ENCODE data around the gene PGAP6. TPM values are rescaled to one million over a fixed set of nuclear protein-coding genes. Genes with fewer than 3 reads are reported as not detected.

The PGAP6 gene
- total and polyA plus RNA-seq, 9 of the 15 experiments (the other 6 are each of a cell fraction or from before 2014, with no cell fraction given) = 0.45 to 50.2 (median 39.3) TPM

DNA sequence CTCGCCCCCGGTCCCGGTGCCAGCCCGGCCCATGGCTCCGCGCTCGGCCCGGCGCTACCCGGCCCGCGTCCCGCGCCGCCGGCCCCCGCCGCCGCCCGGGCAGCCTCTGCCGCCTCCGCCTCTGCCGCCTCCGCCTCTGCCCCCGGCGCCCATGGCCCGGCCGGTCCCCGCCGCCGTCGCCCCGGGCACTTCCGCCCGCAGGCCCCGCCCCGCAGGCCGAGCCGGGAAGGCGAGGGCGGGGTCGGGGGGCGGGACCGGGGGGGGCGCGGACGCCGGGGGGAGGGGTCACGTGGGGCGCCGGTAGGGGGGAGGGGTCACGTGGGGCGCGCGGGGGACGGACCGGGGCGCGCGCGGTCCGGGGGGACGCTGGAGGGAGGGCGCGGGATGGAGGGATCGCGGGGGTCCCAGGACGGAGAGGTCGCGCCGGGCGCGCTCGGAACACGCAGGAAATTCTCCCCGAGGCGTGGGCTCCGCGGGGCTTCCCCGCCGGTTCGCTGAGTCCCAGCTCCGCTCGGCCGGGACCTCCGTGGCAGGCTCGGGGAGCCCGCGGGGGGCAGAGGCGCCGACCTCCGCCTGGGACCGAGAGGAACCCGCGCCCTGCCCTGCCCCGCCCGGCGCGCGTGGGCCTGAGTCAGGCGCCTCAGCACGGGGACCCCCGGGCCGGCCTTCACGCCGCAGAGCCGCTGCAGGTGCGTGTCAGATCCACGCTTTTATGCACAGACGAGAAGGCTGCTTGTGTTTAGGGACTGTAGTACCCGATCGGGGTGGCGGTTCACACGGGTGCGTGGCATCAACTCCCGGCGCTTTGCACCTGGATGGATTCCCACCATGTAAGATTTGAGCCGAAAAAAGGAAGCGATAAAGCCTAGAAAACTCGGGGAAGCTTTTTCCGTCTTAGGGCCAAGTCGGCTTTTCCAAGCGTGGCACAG lies at the start of gene PGAP6 (continued):
- TF ChIP-seq, protein P1, sequence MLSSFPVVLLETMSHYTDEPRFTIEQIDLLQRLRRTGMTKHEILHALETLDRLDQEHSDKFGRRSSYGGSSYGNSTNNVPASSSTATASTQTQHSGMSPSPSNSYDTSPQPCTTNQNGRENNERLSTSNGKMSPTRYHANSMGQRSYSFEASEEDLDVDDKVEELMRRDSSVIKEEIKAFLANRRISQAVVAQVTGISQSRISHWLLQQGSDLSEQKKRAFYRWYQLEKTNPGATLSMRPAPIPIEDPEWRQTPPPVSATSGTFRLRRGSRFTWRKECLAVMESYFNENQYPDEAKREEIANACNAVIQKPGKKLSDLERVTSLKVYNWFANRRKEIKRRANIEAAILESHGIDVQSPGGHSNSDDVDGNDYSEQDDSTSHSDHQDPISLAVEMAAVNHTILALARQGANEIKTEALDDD (IDR thresholded peaks at IDR 0.05) = no peak
- no peak for TF ChIP-seq NRF1 (conservative IDR thresholded peaks at IDR 0.05 in 1 of 2, IDR thresholded peaks at IDR 0.05 in 1 of 2)
- TF ChIP-seq, protein P2, sequence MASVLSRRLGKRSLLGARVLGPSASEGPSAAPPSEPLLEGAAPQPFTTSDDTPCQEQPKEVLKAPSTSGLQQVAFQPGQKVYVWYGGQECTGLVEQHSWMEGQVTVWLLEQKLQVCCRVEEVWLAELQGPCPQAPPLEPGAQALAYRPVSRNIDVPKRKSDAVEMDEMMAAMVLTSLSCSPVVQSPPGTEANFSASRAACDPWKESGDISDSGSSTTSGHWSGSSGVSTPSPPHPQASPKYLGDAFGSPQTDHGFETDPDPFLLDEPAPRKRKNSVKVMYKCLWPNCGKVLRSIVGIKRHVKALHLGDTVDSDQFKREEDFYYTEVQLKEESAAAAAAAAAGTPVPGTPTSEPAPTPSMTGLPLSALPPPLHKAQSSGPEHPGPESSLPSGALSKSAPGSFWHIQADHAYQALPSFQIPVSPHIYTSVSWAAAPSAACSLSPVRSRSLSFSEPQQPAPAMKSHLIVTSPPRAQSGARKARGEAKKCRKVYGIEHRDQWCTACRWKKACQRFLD (CRISPR knock-in tag; IDR thresholded peaks at IDR 0.05) = 0 out of 2 replicates have a peak, but pooled peaks have one; percentile 51
- TF ChIP-seq, protein P3, sequence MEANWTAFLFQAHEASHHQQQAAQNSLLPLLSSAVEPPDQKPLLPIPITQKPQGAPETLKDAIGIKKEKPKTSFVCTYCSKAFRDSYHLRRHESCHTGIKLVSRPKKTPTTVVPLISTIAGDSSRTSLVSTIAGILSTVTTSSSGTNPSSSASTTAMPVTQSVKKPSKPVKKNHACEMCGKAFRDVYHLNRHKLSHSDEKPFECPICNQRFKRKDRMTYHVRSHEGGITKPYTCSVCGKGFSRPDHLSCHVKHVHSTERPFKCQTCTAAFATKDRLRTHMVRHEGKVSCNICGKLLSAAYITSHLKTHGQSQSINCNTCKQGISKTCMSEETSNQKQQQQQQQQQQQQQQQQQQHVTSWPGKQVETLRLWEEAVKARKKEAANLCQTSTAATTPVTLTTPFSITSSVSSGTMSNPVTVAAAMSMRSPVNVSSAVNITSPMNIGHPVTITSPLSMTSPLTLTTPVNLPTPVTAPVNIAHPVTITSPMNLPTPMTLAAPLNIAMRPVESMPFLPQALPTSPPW (CRISPR knock-in tag; IDR thresholded peaks at IDR 0.05) = peak; percentile 100
- TF ChIP-seq TRIM24 (IDR thresholded peaks at IDR 0.05) = no peak
- TF ChIP-seq NONO (IDR thresholded peaks at IDR 0.05; ENCODE audit: low read depth in 2 of 2, low read length in 1 of 2) = peak in 1 of 2 experiments; percentile 21; a peak in 1 of 4 replicates
- TF ChIP-seq, protein P4, sequence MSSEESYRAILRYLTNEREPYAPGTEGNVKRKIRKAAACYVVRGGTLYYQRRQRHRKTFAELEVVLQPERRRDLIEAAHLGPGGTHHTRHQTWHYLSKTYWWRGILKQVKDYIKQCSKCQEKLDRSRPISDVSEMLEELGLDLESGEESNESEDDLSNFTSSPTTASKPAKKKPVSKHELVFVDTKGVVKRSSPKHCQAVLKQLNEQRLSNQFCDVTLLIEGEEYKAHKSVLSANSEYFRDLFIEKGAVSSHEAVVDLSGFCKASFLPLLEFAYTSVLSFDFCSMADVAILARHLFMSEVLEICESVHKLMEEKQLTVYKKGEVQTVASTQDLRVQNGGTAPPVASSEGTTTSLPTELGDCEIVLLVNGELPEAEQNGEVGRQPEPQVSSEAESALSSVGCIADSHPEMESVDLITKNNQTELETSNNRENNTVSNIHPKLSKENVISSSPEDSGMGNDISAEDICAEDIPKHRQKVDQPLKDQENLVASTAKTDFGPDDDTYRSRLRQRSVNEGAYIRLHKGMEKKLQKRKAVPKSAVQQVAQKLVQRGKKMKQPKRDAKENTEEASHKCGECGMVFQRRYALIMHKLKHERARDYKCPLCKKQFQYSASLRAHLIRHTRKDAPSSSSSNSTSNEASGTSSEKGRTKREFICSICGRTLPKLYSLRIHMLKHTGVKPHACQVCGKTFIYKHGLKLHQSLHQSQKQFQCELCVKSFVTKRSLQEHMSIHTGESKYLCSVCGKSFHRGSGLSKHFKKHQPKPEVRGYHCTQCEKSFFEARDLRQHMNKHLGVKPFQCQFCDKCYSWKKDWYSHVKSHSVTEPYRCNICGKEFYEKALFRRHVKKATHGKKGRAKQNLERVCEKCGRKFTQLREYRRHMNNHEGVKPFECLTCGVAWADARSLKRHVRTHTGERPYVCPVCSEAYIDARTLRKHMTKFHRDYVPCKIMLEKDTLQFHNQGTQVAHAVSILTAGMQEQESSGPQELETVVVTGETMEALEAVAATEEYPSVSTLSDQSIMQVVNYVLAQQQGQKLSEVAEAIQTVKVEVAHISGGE (CRISPR knock-in tag; IDR thresholded peaks at IDR 0.05) = peak in 1 of 3 experiments; percentile 94; a peak in 2 of 6 replicates
- TF ChIP-seq SPI1 (IDR thresholded peaks at IDR 0.05; ENCODE audit: borderline replicate concordance, low read depth, low read length) = peak; percentile 75
- TF ChIP-seq, protein P5, sequence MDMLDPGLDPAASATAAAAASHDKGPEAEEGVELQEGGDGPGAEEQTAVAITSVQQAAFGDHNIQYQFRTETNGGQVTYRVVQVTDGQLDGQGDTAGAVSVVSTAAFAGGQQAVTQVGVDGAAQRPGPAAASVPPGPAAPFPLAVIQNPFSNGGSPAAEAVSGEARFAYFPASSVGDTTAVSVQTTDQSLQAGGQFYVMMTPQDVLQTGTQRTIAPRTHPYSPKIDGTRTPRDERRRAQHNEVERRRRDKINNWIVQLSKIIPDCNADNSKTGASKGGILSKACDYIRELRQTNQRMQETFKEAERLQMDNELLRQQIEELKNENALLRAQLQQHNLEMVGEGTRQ (CRISPR knock-in tag; IDR thresholded peaks at IDR 0.05) = peak; percentile 75
- TF ChIP-seq NR2C2 (CRISPR knock-in tag; IDR thresholded peaks at IDR 0.05) = no peak
- peak; percentile 48; the same call in 1 of the 2 replicates for TF ChIP-seq NR2C2 (tag; IDR thresholded peaks at IDR 0.05)
- 0 out of 2 replicates have a peak, but pooled peaks have one; percentile 24 for TF ChIP-seq GATAD2A (IDR thresholded peaks at IDR 0.05)
- peak; percentile 52 for TF ChIP-seq RBBP5 (IDR thresholded peaks at IDR 0.05; ENCODE audit: borderline replicate concordance, insufficient read depth, low read length, poor library complexity, severe bottlenecking)
- TF ChIP-seq, protein P6, sequence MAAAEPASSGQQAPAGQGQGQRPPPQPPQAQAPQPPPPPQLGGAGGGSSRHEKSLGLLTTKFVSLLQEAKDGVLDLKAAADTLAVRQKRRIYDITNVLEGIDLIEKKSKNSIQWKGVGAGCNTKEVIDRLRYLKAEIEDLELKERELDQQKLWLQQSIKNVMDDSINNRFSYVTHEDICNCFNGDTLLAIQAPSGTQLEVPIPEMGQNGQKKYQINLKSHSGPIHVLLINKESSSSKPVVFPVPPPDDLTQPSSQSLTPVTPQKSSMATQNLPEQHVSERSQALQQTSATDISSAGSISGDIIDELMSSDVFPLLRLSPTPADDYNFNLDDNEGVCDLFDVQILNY (CRISPR knock-in tag; IDR thresholded peaks at IDR 0.05) = no peak
- TF ChIP-seq ZBTB8A (IDR thresholded peaks at IDR 0.05; ENCODE audit: partially characterized antibody) = no peak
- TF ChIP-seq HMG20A (CRISPR knock-in tag; conservative IDR thresholded peaks at IDR 0.05) = no peak

Measured in K562 (cell line).